AG09309 (cell line): ENCODE measurements around the gene RYR1.
"Not testable (repeated sequence)": the region's sequence is repeated elsewhere in the genome, so short reads cannot be mapped to it uniquely, and the experiment has no call there.

Experiments used
- DNase-seq: peaks from one replicate; pipeline ENCODE4 v3.0.0-alpha.2; 2010; ENCODE audit warnings: low read depth
- H3K4me3 ChIP-seq: 2 replicates; pipeline ENCODE4 v1.5.1; 2011; ENCODE audit warnings: mild to moderate bottlenecking, low read depth, low read length, moderate library complexity; ENCODE audit not compliant: control insufficient read depth
- TF ChIP-seq, protein P1 (sequence below): IDR thresholded peaks from 2 replicates; pipeline ENCODE4 v1.5.1; 2011; ENCODE audit warnings: mild to moderate bottlenecking, low read depth, low read length, inconsistent platforms; ENCODE audit not compliant: insufficient read depth, control insufficient read depth; ENCODE audit errors: missing control alignments

RYR1 gene

DNA sequence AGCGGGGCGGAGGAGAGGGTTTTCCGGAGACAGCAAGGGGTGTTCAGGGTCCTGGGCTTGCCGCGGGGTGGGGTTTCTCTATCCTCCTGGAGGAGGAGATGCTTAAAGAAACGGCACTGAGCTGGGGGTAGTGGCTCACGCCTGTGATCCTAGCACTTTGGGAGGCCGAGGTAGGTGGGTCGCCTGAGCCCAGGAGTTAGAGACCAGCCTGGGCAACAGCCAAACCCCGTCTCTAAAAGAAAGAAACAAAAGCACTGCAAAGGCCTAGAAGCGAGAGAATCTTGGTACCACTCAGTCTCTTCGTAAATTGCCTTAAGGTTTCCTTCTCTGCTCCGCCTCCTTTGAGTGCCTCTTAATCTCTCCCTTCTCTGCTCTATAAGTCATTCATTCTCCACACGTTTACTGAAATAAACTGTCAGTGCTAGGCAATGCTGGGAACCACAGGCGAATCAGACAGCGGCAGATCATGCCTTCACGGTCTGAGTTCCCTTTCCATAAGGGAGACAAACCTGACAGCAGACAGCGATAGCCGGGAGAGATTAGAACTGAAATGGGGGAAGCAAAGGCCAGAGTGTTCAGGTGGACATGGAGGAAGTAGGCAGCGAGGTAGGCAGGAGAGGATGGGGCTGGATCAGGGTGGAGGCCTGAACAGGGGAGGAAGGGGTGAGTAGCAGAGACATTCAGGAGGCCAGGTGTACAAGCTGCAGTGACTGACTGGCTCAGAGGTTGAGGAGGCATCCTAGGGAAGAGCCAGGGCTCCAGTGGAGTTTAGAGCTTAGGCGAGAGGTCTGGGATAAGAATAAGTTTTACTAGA, 186.1 kb downstream of the RYR1 start:
- peak overlapping the region; percentile 86 for H3K4me3 ChIP-seq
- TF ChIP-seq, protein P1, sequence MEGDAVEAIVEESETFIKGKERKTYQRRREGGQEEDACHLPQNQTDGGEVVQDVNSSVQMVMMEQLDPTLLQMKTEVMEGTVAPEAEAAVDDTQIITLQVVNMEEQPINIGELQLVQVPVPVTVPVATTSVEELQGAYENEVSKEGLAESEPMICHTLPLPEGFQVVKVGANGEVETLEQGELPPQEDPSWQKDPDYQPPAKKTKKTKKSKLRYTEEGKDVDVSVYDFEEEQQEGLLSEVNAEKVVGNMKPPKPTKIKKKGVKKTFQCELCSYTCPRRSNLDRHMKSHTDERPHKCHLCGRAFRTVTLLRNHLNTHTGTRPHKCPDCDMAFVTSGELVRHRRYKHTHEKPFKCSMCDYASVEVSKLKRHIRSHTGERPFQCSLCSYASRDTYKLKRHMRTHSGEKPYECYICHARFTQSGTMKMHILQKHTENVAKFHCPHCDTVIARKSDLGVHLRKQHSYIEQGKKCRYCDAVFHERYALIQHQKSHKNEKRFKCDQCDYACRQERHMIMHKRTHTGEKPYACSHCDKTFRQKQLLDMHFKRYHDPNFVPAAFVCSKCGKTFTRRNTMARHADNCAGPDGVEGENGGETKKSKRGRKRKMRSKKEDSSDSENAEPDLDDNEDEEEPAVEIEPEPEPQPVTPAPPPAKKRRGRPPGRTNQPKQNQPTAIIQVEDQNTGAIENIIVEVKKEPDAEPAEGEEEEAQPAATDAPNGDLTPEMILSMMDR: no peak
- no peak for DNase-seq

- no peak for DNase-seq
- no peak overlapping the region for H3K4me3 ChIP-seq
- TF ChIP-seq, protein P1: no peak
Observed at GRCh38 chr19:38624822-38625221, 191.3 kb downstream of the RYR1 start.

- TF ChIP-seq, protein P1: no peak
- no peak for DNase-seq
- no peak overlapping the region for H3K4me3 ChIP-seq
Observed at GRCh38 chr19:38626401-38626800, 192.9 kb downstream of the RYR1 start.

DNA sequence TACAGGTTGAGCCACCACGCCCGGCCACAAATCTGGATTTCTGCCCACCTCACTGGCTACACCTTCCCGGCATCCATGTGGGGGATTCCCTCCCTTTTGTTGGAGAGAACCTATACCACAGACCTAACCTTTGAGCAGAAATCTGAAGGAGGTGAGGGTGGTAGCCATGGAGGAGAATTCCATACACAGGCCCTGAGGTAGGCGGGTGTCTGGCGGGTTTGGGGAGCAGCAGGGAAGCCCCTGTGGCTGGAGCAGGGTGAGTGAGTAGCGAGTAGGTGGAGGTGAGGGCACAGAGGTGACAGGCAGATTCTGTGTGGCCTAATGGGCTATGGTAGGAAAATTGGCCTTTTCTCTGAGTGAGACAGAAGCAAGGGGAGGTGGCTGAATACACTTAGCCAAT, 196.1 kb downstream of the RYR1 start:
- H3K4me3 ChIP-seq: no peak overlapping the region
- TF ChIP-seq, protein P1: no peak
- no peak for DNase-seq

DNA sequence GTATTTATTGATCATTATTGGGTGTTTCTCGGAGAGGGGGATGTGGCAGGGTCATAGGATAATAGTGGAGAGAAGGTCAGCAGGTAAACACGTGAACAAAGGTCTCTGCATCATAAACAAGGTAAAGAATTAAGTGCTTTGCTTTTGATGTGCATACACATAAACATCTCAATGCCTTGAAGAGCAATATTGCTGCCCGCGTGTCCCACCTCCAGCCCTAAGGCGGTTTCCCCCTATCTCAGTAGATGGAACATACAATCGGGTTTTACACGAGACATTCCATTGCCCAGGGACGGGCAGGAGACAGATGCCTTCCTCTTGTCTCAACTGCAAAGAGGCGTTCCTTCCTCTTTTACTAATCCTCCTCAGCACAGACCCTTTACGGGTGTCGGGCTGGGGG, 197.8 kb downstream of the RYR1 start:
- not testable (repeated sequence) for H3K4me3 ChIP-seq, DNase-seq

DNA sequence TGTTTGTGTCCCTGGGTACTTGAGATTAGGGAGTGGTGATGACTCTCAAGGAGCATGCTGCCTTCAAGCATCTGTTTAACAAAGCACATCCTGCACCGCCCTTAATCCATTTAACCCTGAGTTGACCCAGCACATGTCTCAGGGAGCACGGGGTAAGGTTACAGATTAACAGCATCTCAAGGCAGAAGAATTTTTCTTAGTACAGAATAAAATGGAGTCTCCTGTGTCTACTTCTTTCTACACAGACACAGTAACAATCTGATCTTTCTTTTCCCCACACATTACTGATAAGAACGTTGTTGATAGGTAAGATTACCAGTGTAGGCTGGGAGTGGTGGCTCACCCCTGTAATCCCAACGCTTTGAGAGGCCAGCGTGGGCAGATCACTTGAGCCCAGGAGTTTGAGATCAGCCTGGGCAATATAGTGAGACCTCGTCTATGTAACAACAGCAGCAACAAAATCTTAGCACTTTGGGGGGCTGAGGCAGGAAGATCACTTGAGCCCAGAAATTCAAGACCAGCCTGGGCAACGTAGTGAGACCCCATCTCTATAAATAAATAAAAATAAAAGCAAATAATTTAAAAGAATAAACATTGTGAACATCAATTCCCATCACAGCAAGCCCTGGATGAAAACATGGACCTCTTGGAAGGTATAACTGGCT, 198.5 kb downstream of the RYR1 start:
- H3K4me3 ChIP-seq, DNase-seq: not testable (repeated sequence)

DNA sequence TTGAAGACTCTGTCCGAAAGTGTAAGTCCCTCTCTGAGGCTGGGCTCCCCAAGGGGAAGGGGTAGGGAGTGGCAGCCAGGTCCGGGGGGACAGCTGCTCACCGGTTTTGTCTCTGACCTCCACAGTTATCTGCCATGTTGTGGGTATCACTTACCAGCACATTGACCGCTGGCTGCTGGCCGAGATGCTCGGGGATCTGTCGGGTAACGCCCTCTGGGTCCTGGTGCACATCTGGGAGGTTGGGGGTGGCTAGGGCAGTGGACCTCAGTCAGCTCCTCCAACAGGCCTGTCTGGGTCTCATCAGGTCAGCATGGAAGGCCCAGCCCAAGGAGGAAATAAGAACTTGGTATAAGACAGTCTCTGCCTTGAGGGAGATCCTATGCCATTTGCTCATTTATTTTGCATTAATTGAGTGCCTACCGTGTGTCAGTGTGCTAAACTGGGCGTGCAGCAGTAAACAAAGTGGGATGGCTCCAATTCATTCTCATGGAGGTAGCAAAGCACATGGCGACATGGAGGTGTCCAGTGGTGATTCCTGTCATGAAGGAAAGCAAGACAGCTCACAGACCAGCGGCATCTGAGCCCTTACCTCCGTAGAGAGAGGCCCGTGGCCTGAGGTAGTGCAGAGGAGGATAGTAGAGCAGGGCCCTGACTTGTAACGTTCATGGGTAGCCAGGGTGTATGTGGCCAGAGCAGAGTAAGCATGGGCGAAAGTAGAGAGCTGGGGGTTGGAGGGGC, 199.2 kb downstream of the RYR1 start:
- DNase-seq: no peak

More for the DNA sequence above, 199.2 kb downstream of the RYR1 start:
- no peak overlapping the region for H3K4me3 ChIP-seq
- TF ChIP-seq, protein P1: no peak
